Activated CD4-positive, alpha-beta T cell treated with anti-CD3 and anti-CD28 coated beads, Interleukin-2, amount 50 U/mL, for 48 hours (primary cell): ENCODE measurements around the gene RAI1.

Source experiments
- DNase-seq, 2 experiments: peaks; one replicate each; pipeline ENCODE4 v3.0.0-alpha.2; 2020

Gene RAI1

GRCh38 chr17:17737961-17738894 is 57.0 kb downstream of the RAI1 start:
- DNase-seq = no peak

DNA sequence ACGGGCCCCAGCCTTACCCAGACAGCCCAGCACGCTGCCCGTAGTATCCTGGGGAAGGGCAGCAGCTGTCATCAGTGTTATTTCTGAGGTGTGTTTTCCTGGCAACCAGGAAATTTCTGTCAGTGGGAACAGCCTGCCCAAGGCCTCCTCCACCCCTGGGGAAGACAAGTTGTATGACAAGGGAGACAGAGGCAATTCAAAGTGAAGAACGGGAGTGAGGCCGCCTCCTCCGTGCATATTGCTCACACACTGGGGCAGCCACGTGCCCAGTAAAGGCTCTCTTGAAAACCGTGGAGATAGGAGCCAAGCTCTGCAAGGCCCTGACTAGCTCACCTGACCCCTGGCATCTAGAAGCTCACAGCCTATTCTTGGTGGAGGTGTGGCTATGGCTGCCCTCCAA is 57.6 kb downstream of the RAI1 start:
- DNase-seq = no peak

- no peak for DNase-seq
These were observed 58.3 kb downstream of the RAI1 start for GRCh38 chr17:17739388-17740066.

DNA sequence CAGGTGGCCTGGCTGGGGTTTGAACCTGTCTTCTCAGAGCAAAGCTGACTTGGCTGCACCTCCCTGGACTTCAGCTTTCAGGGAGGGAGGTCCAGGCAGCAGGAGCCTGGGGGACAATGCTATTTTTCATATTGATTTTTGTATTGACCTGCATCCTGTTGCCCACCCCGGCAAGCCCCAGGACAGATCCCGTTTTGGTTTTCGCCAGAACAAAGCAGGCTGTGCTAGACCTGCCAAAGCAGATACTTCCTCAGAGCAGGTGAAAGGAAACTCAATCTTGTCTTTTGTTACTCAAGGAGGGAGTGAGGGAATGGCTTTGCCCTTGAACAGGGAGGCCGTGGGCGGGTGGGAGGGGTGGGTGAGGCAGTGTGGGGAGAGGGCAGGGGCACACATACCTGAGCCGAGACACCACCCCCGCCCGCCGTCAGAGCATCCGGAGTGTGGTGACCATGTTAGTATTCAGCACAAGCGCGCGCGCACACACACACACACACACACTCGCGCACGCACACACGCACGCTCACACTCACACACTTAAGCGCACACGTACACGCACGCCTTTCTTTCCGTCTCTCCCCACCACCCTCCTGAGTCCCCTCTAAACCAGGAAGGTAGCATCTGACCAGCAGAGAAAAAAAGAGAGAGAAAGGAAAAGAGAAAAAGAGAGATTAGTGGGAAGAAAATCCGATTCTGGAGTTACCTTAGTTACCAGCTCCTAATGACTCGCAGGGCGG is 59.5 kb downstream of the RAI1 start:
- DNase-seq = peak; percentile 24 to 41

DNA sequence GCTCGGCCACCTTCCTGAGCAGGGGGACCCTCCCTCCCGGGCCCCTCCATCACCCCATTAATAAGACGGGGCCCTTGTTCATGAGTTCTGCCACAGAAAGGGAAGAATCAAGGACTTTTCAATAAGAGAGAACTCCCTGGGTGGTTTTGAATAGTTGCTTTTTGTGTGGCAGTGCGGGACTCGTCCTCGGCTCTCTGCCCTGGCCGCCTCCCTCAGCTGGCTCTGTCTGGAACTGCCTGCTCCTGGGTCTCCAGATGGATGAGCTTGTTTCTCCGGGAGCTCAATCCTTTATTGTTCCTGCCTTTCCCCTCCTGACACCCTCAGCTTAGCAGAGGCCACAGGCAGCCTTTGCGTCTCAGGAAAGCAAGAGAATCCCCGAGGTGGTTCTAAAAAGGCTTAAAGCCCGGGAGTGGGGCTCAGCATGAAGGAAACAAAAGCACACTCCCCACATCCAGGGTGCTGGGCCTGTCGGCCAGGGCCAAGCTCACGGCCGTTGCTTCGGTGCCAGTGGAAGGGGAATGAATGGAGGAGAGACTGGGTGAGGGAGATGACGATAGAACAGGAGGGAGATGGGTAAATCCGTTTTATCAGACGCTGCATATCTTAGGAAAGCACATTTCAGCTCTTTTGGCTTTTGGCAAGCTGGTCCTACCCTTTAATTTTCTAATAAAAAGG is 60.2 kb downstream of the RAI1 start:
- no peak for DNase-seq

- DNase-seq = no peak
These were observed 60.9 kb downstream of the RAI1 start for GRCh38 chr17:17742133-17742621.

DNA sequence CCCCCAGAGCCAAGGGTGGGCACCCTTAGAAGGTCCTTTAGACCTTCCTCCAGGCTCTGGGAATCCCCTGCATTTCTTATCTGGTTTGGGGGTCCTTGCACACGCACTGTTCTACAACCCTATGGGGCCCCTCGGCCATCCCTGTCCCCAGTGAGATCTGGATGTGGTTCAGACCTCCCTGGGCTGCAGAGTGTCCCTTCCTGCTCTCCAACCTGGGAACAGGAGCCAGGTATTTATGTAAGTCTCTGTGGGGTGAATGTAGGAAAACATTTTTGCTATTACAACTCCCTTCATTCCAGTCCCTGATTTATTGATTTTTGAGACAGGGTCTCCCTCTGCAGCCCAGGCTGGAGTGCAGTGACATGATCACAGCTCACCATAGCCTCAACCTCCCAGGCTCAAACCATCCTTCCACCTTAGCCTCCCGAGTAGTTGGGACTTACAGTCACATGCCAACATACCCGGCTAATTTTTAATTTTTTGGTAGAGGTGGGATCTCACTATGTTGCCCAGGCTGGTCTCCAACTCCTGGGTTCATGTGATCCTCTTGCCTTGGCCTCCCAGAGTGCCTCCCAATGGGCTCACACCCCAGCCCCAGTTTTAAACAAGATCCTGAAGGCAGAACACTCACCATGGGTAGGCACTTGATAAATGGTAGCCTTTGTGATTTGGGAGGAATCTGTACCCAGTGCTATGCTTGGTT is 61.6 kb downstream of the RAI1 start:
- no peak for DNase-seq

GRCh38 chr17:17743391-17744112 is 62.3 kb downstream of the RAI1 start:
- no peak for DNase-seq

DNA sequence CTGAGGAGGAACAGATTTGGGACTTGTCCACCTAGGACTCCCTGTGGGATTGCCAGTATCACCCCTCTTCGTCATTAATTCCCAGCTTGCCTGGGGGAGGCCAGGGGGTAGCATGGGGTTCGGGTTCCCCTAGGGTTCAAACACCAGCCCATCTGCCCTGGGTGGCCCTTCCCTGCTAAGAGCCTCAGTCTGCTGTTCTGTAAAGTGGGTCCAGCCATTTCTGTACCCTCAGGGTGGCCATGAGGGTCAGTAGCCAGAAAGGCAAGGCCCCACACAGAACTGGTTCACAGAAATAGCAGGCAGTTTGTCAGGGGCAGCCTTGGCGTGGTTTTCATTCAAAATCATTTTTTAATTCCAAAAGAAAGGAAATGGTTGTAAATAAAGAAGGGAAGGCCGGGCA is 62.9 kb downstream of the RAI1 start:
- no peak for DNase-seq

- no peak for DNase-seq
These were observed 64.5 kb downstream of the RAI1 start for GRCh38 chr17:17745476-17746455.

DNA sequence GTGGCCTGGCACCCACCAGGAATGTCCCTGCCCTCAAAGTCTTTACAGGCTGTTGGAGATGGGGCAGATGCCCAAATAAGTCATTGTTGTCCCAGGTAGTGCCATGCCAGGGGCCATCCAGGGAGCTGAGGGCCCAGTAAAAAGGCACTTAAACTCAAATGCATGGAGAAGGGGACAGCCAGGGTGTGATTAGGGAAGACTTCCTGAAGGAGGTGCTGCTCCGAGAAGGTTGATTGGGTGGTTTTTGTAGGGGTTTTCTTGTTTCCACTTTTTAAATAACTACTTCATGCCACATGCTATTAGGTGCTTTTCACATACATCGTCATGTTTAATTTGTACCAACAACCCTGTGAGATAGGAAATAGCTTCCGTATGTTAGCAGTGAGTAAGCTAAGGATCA is 66.9 kb downstream of the RAI1 start:
- no peak for DNase-seq

- DNase-seq = no peak
These were observed 67.3 kb downstream of the RAI1 start for GRCh38 chr17:17748604-17749003.

DNA sequence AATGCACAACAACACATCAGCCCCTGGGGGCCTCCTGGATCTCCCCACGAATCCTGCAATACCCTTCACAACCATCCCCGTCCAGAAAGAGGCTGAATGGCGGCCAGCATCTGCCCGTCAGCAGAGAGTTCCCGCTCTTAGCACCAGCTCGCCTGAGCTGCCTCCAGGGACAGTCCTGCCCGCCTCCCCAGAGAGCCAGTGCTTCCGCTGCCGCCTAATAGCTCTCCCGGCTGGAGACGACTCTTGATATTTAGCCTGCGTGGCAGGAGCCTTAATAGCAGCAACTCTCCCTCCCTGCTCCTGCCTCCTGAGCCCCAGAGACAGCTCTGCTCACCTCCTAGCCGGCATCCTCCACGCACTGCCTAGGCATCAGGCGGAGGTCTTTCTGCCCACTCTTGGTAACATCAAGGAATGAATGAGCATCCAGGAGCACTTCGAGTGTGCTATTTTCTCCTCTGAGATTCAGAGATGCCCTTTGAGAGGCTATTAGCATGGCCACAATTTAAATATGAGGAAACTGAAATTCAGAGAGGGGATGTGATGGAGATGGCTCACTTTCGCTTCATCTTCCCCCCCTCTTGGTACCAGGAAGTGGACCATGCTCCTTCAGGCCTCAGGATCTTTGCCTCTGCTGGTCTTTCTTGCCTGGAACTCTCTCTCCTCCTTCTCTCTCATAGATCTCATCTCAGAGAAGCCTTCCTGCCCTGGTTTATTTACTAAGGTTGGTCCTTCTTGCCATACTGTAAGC is 67.9 kb downstream of the RAI1 start:
- DNase-seq = no peak

DNA sequence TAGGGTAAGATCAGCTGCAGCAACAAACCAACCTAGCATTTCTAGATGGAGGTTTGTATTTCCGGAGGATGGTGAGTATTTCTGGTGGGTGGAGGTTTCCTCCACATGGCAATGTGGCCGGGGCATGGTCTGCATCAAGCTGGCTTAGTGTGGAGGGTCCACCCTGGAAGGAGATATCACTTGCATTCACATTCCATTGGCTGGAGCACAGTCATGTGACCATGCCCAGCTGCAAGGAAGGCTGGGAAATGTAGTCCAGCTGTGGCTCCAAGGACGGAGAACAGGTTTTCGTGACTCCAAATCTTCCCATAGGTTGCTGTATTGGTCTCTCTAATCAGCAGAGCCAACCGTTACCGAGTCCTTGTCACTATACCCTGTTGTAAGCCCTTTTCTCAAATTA is 68.7 kb downstream of the RAI1 start:
- peak; percentile 49 to 57 for DNase-seq

- peak; percentile 24 to 48 for DNase-seq
These were observed 69.6 kb downstream of the RAI1 start for GRCh38 chr17:17750881-17751280.

DNA sequence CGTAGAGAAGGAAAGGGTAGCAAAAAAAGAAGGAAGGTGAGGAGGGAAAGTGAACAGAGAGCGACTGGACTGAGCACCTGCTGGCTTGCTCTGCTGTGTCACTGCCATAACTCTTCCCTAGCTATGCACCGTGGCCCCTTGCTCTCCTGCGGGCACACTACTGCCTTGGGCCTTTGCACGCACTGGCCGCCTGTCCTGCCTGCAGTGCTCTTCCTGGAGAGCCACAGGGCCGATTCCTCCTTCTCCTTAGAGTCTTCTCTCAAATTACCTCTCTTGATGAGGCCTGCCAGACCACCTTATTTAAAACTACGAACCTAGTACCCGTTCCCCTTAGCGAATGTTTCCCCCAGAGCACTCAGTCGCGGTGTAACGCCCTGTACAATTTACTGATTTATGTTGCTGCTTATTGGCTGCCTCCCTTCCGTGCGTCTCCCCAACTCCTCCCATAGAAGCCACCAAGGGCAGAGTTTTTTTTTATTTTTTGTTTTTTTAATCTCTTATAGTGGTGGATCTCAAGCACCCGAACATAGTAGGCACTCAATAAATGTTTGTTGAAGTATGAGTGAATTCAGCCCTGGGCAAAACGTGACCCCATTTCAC is 70.3 kb downstream of the RAI1 start:
- peak; percentile 21 to 41 for DNase-seq

GRCh38 chr17:17752089-17752820 is 71.0 kb downstream of the RAI1 start:
- peak; percentile 96 for DNase-seq

DNA sequence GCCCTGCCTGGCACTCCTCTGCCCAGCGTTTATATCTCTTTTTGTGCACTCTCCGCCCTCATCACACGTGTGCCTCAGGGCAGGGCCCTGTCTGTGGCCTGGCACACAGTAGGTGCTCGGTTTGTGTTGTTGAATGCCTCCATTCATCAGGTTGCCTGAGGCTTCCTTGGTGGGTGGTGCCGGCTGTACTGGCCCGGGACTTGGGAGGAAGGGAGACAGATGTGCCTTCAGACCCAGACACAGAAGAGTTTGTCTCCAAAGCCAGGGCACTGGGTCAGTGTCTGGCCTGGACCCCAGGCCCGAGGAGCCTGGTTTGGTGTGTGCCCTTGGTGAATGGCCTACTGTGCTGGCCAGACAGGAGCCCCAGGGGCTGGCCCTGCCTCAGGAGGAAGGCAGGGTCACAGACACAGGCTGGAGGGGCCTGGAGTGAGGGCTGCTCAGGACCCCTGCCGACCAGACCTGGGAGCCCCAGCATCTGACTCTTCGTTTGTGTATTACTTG is 71.6 kb downstream of the RAI1 start:
- no peak for DNase-seq
